HCT116 (cell line): ENCODE measurements around the gene MAP3K20. TPM values are rescaled to one million over a fixed set of nuclear protein-coding genes. Genes with fewer than 3 reads are reported as not detected.

Experiments used
- ATAC-seq: fragments of 200-7000 bp; cut with Tn5 transposase; 2 replicates; pipeline ENCODE4 v1.9.1; 2020; ENCODE audit warnings: mild to moderate bottlenecking, moderate library complexity
- BruUV-seq: library from RNA; stranded (reverse); fragments of 400-500 nt; replicated peaks from 2 replicates; lab custom pipeline; 2021; lab: Mats Ljungman, UMichigan
- CTCF ChIA-PET: fragments of 300-600 bp; sonication (Branson Sonifier 250); formaldehyde crosslinking; loops from one replicate; lab custom pipeline; 2021; ENCODE audit warnings: antibody characterized with exemption; lab: Charles Lee
- POLR2A ChIA-PET: fragments of 300-600, 350-600 bp; sonication (Branson Sonifier 250); formaldehyde crosslinking; loops from one replicate; lab custom pipeline; 2021; ENCODE audit warnings: antibody characterized with exemption; lab: Charles Lee
- RAD21 ChIA-PET, 2 experiments: fragments of 300-600 bp; sonication (Branson Sonifier 250); formaldehyde crosslinking; loops; one replicate each; lab custom pipeline; 2023; ENCODE audit warnings: low total read pairs in 2 of 2; ENCODE audit not compliant: uncharacterized antibody in 2 of 2, unreplicated experiment in 2 of 2, low non-redundant PET in 1 of 2; lab: Charles Lee
- DNase-seq: peaks from one replicate; pipeline ENCODE4 v3.0.0-alpha.2; 2010; ENCODE audit warnings: low read depth, low spot score
- H2AFZ ChIP-seq: fragments of 200-600 bp; shearing (Covaris generic), sonication (generic); 2 replicates; pipeline ENCODE4 v1.6.1; 2017; ENCODE audit warnings: low read depth, mixed run types, mixed read lengths, antibody characterized with exemption, low read length; ENCODE audit not compliant: poor library complexity, severe bottlenecking
- H3K27ac ChIP-seq: 2 replicates; pipeline ENCODE4 v1.5.1; 2012; ENCODE audit warnings: low read depth, low read length
- H3K27me3 ChIP-seq: fragments of 200-600 bp; sonication (generic); 2 replicates; pipeline ENCODE4 v1.6.1; 2016; ENCODE audit warnings: mixed run types, low read length, mixed read lengths; ENCODE audit not compliant: insufficient read depth
- H3K36me3 ChIP-seq, 2 experiments: fragments of 200-500 bp in 1 of 2; fragments of 200-600 bp in 1 of 2; sonication (Bioruptor generic) in 1 of 2; sonication (generic) in 1 of 2; 2 replicates each; pipeline versions ENCODE4 v1.5.1 to v1.6.1; 2014 to 2016; ENCODE audit warnings: low read length in 2 of 2, inconsistent platforms in 1 of 2, mixed read lengths in 1 of 2, mixed run types in 1 of 2; ENCODE audit not compliant: insufficient read depth in 2 of 2, control insufficient read depth in 1 of 2
- H3K4me1 ChIP-seq, 2 experiments: fragments of 200-600 bp in 1 of 2; sonication (generic) in 1 of 2; 2 replicates each; pipeline versions ENCODE4 v1.5.1 to v1.6.1; 2012 to 2017; ENCODE audit warnings: low read length in 2 of 2, inconsistent platforms in 1 of 2, mild to moderate bottlenecking in 1 of 2, mixed read lengths in 1 of 2, mixed run types in 1 of 2, moderate library complexity in 1 of 2; ENCODE audit not compliant: insufficient read depth in 2 of 2, control insufficient read depth in 1 of 2
- H3K4me2 ChIP-seq: fragments of 200-600 bp; sonication (generic); 2 replicates; pipeline ENCODE4 v1.6.1; 2017; ENCODE audit warnings: mixed run types, low read length, mixed read lengths
- H3K4me3 ChIP-seq, 2 experiments: fragments of 200-600 bp in 1 of 2; sonication (generic) in 1 of 2; replicated peaks in 1 of 2; 2 replicates each; pipeline ENCODE4 v1.5.1; 2011 to 2016; ENCODE audit warnings: low read length in 2 of 2, control low read depth in 1 of 2, low read depth in 1 of 2, mild to moderate bottlenecking in 1 of 2, mixed read lengths in 1 of 2, mixed run types in 1 of 2
- H3K79me2 ChIP-seq: fragments of 200-600 bp; sonication (generic); 2 replicates; pipeline ENCODE4 v1.6.1; 2017; ENCODE audit warnings: mild to moderate bottlenecking, mixed run types, low read length, moderate library complexity, mixed read lengths; ENCODE audit not compliant: insufficient read depth
- H3K9ac ChIP-seq: fragments of 200-600 bp; sonication (generic); 2 replicates; pipeline ENCODE4 v1.6.1; 2016; ENCODE audit warnings: low read length, mixed read lengths
- H3K9me2 ChIP-seq: fragments of 200-600 bp; sonication (generic), shearing (Covaris generic); 2 replicates; pipeline ENCODE4 v1.6.1; 2017; ENCODE audit warnings: mixed run types, mild to moderate bottlenecking, moderate library complexity; ENCODE audit not compliant: insufficient read depth
- H3K9me3 ChIP-seq, 2 experiments: fragments of 200-500 bp in 1 of 2; fragments of 200-600 bp in 1 of 2; sonication (Bioruptor generic) in 1 of 2; sonication (generic) in 1 of 2; 2 replicates each; pipeline ENCODE4 v1.6.1; 2014 to 2017; ENCODE audit warnings: low read length in 2 of 2, mixed read lengths in 2 of 2, inconsistent platforms in 1 of 2, low read depth in 1 of 2, mild to moderate bottlenecking in 1 of 2, mixed run types in 1 of 2, moderate library complexity in 1 of 2; ENCODE audit not compliant: control insufficient read depth in 1 of 2, insufficient read depth in 1 of 2
- H4K20me1 ChIP-seq: fragments of 200-600 bp; sonication (generic), shearing (Covaris generic); 2 replicates; pipeline ENCODE4 v1.6.1; 2017; ENCODE audit warnings: mixed run types, mild to moderate bottlenecking, moderate library complexity; ENCODE audit not compliant: insufficient read depth
- CEBPB ChIP-seq: IDR thresholded peaks from 2 replicates; pipeline ENCODE4 v1.6.1; 2012; ENCODE audit warnings: low read depth
- ELF1 ChIP-seq: IDR thresholded peaks from 2 replicates; pipeline ENCODE4 v1.6.1; 2012; ENCODE audit warnings: low read depth, borderline replicate concordance
- EZH2 ChIP-seq: fragments of 200-600 bp; sonication (generic); IDR thresholded peaks from 2 replicates; pipeline ENCODE4 v1.6.1; 2017; ENCODE audit warnings: antibody characterized with exemption, mixed run types
- EZH2phosphoT487 ChIP-seq: fragments of 200-600 bp; IDR thresholded peaks from 2 replicates; pipeline ENCODE4 v1.6.1; 2018; ENCODE audit warnings: antibody characterized with exemption, borderline replicate concordance
- POLR2A ChIP-seq: IDR thresholded peaks from 2 replicates; pipeline ENCODE4 v1.7.0; 2011; ENCODE audit warnings: borderline replicate concordance; ENCODE audit not compliant: insufficient read depth, insufficient read length; ENCODE audit errors: extremely low read depth
- POLR2AphosphoS5 ChIP-seq: IDR thresholded peaks from 2 replicates; pipeline ENCODE4 v1.6.1; 2011; ENCODE audit warnings: mild to moderate bottlenecking, low read depth, low read length, moderate library complexity
- RAD21 ChIP-seq: IDR thresholded peaks from 2 replicates; pipeline ENCODE4 v1.6.1; 2012; ENCODE audit warnings: low read depth, mild to moderate bottlenecking
- SP1 ChIP-seq: IDR thresholded peaks from 2 replicates; pipeline ENCODE4 v1.6.1; 2012; ENCODE audit warnings: low read depth
- SRF ChIP-seq: IDR thresholded peaks from 2 replicates; pipeline ENCODE4 v1.6.1; 2012; ENCODE audit warnings: low read depth
- TCF7L2 ChIP-seq: IDR thresholded peaks from 2 replicates; pipeline ENCODE4 v1.7.0; 2011; ENCODE audit warnings: borderline replicate concordance, inconsistent platforms; ENCODE audit not compliant: insufficient read depth, insufficient read length; ENCODE audit errors: extremely low read depth
- YY1 ChIP-seq: IDR thresholded peaks from 2 replicates; pipeline ENCODE4 v1.6.1; 2011; ENCODE audit warnings: low read length, low read depth, moderate library complexity, mild to moderate bottlenecking; ENCODE audit not compliant: insufficient replicate concordance; ENCODE audit errors: extremely low read depth
- ZFX ChIP-seq: fragments of 450-650 bp; IDR thresholded peaks from 2 replicates; pipeline ENCODE4 v1.6.1; 2017
- ZNF274 ChIP-seq: fragments of 200-500 bp; sonication (Bioruptor generic); IDR thresholded peaks from 2 replicates; pipeline ENCODE4 v1.6.1; 2014; ENCODE audit warnings: mild to moderate bottlenecking, low read depth, low read length, inconsistent platforms
- intact Hi-C: fragments of 100-400 bp; cut with micrococcal nuclease; formaldehyde crosslinking; loops from 2 replicates; pipeline ENCODE4 v1.10.0; 2022
- total RNA-seq: library from RNA; stranded (reverse); gene quantifications from one replicate; pipeline ENCODE4 v1.2.1, GENCODE V29; 2021; ENCODE audit not compliant: unreplicated experiment
- TF ChIP-seq, protein P1 (sequence below), 3 experiments: fragments of 200-600 bp in 1 of 3; sonication (generic) in 1 of 3; IDR thresholded peaks in 2 of 3; conservative IDR thresholded peaks in 1 of 3; 2 replicates each; pipeline ENCODE4 v1.5.1; 2012 to 2017; ENCODE audit warnings: low read depth in 2 of 3, low read length in 2 of 3, antibody characterized with exemption in 1 of 3, borderline replicate concordance in 1 of 3, control low read depth in 1 of 3, mild to moderate bottlenecking in 1 of 3, mixed read lengths in 1 of 3, mixed run types in 1 of 3, moderate library complexity in 1 of 3; ENCODE audit not compliant: insufficient read depth in 1 of 3

MAP3K20 gene
- total RNA-seq, 1 experiment from 2014 or later: 40.0 TPM

DNA sequence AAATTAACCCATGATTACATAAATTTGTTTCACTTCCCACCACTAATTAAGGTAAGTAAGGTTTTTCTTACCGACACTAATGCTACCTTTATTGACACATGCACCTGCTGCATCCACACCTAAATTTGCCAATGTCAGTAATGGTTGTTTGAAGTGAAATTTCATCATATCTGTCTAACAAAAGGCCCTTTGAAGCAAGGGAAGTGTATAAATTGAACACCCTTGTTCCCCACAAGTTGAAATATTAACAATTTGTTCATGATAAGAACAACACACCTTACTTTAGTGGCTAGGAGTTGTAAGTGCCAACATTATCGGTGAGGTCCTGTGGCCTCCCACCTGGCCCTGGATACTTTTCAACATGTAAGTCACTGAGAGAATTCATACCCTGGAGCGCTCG, 162.7 kb downstream of the MAP3K20 start:
- CTCF ChIA-PET: no interaction called here
- no peaks in the 10 kb centered on the region for H3K36me3 ChIP-seq

DNA sequence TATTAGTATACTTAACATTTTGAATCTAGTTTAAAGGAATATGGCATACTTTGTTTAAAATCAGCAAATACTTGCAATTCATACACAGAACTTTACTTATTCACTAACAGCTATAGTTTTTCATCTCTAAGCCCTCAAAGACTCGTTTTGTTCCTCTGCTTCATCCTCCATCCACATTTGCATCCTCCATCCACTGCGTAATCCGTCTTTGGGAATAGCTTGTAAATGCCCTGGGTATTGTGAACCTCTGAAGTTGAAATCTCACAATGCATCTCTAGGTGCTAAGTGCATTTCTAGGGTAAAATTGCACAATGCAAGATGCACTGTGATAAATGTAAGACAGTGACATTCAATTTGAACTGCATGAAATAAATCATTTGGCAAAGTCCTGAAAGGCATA, 163.2 kb downstream of the MAP3K20 start:
- no peak for ATAC-seq
- no peaks in the 10 kb centered on the region for H3K27me3 ChIP-seq
- no TSS peak for BruUV-seq
- no peak overlapping the region for H3K4me2 ChIP-seq
- no peaks in the 10 kb centered on the region for H3K79me2 ChIP-seq
- ChIA-PET POLR2A (no interaction called here), RAD21 (no interaction called here), CTCF (no interaction called here)
- no peaks in the 10 kb centered on the region for H3K4me1 ChIP-seq
- intact Hi-C loops: no loop called here
- H3K9me2 ChIP-seq: no peaks in the 10 kb centered on the region
- no peaks in the 10 kb centered on the region for H3K36me3 ChIP-seq
- no peaks in the 10 kb centered on the region for H3K9me3 ChIP-seq
- no peak overlapping the region for H2AFZ ChIP-seq
- H3K4me3 ChIP-seq: no peak overlapping the region
- DNase-seq: no peak
- no peak overlapping the region for H3K9ac ChIP-seq
- no peaks in the 10 kb centered on the region for H4K20me1 ChIP-seq
- no peak overlapping the region for H3K27ac ChIP-seq
- TF ChIP-seq, protein P1, sequence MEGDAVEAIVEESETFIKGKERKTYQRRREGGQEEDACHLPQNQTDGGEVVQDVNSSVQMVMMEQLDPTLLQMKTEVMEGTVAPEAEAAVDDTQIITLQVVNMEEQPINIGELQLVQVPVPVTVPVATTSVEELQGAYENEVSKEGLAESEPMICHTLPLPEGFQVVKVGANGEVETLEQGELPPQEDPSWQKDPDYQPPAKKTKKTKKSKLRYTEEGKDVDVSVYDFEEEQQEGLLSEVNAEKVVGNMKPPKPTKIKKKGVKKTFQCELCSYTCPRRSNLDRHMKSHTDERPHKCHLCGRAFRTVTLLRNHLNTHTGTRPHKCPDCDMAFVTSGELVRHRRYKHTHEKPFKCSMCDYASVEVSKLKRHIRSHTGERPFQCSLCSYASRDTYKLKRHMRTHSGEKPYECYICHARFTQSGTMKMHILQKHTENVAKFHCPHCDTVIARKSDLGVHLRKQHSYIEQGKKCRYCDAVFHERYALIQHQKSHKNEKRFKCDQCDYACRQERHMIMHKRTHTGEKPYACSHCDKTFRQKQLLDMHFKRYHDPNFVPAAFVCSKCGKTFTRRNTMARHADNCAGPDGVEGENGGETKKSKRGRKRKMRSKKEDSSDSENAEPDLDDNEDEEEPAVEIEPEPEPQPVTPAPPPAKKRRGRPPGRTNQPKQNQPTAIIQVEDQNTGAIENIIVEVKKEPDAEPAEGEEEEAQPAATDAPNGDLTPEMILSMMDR (IDR thresholded peaks at IDR 0.05 in 2 of 3, conservative IDR thresholded peaks at IDR 0.05 in 1 of 3; ENCODE audit: borderline replicate concordance in 1 of 3, insufficient read depth in 1 of 3, low read depth in 2 of 3, low read length in 2 of 3): no peak
- TF ChIP-seq POLR2AphosphoS5 (no peak), RAD21 (no peak), ZFX (no peak), YY1 (no peak), ZNF274 (no peak), POLR2A (no peak), EZH2phosphoT487 (no peak), EZH2 (no peak), CEBPB (no peak)

More for the DNA sequence above, 162.7 kb downstream of the MAP3K20 start:
- H2AFZ ChIP-seq: no peak overlapping the region
- no peak overlapping the region for H3K4me2 ChIP-seq
- TF ChIP-seq SP1 (no peak), SRF (no peak), TCF7L2 (no peak), EZH2phosphoT487 (no peak), YY1 (no peak), POLR2AphosphoS5 (no peak), ELF1 (no peak)
- TF ChIP-seq, protein P1 (IDR thresholded peaks at IDR 0.05 in 2 of 3, conservative IDR thresholded peaks at IDR 0.05 in 1 of 3; ENCODE audit: borderline replicate concordance in 1 of 3, insufficient read depth in 1 of 3, low read depth in 2 of 3, low read length in 2 of 3): no peak
- TF ChIP-seq, all 23 proteins: peak for 0
- Histone ChIP-seq H4K20me1 (no peaks in the 10 kb centered on the region), H3K79me2 (no peaks in the 10 kb centered on the region), H3K27ac (no peak overlapping the region), H3K9ac (no peak overlapping the region), H3K4me3 (no peak overlapping the region), H3K9me2 (no peaks in the 10 kb centered on the region), H3K4me1 (no peaks in the 10 kb centered on the region), H3K27me3 (no peaks in the 10 kb centered on the region), H3K9me3 (no peaks in the 10 kb centered on the region)
- BruUV-seq: no TSS peak
- intact Hi-C loops: no loop called here
- POLR2A ChIA-PET: no interaction called here
- no peak for DNase-seq
- no peak for ATAC-seq
- RAD21 ChIA-PET: no interaction called here
